Transverse colon (tissue), 4 donors: Measurements from ENCODE around the gene TBCD. TPM values are rescaled to one million over a fixed set of nuclear protein-coding genes. Genes with fewer than 3 reads are reported as not detected.
A peak's percentile ranks its signal among the peaks of the same experiment; 100 is the strongest.

Source experiments
- DNase-seq: peaks from one replicate; pipeline ENCODE4 v3.0.0-alpha.2; 2019
- H3K27ac ChIP-seq, 4 donors: fragments of 200-600 bp; sonication (generic); 2 replicates each; pipeline ENCODE4 v1.5.1; 2016 to 2018; ENCODE audit warnings: inconsistent platforms in 4 of 4
- H3K27me3 ChIP-seq: fragments of 200-600 bp; sonication (generic); 2 replicates; pipeline ENCODE4 v1.5.1; 2017; ENCODE audit warnings: inconsistent platforms
- H3K36me3 ChIP-seq, 4 donors: fragments of 200-600 bp; sonication (generic); 2 replicates each; pipeline ENCODE4 v1.5.1; 2017 to 2019; ENCODE audit warnings: inconsistent platforms in 4 of 4
- H3K4me1 ChIP-seq, 4 donors: fragments of 200-600 bp; sonication (generic); 2 replicates each; pipeline ENCODE4 v1.5.1; 2017 to 2020; ENCODE audit warnings: inconsistent platforms in 4 of 4
- H3K4me3 ChIP-seq, 4 donors: fragments of 200-600 bp; sonication (generic); 1 replicate in 1 of 4; 2 replicates in 3 of 4; pipeline versions ENCODE4 v1.5.1 to v1.6.1; 2017 to 2019; ENCODE audit warnings: inconsistent platforms in 4 of 4
- H3K9me3 ChIP-seq, 2 donors: fragments of 200-600 bp; sonication (generic); 2 replicates each; pipeline ENCODE4 v1.5.1; 2017 to 2019; ENCODE audit warnings: inconsistent platforms in 2 of 2
- EP300 ChIP-seq: sonication (generic); formaldehyde crosslinking; IDR thresholded peaks from one replicate; pipeline ENCODE4 v1.6.1; 2017; ENCODE audit warnings: antibody characterized with exemption, low read depth
- POLR2A ChIP-seq: fragments of 450-650 bp; IDR thresholded peaks from one replicate; pipeline ENCODE4 v1.6.1; 2016; ENCODE audit warnings: antibody characterized with exemption, mild to moderate bottlenecking, moderate library complexity
- POLR2AphosphoS5 ChIP-seq, 3 donors: sonication (generic); formaldehyde crosslinking; IDR thresholded peaks; one replicate each; pipeline ENCODE4 v1.6.1; 2016; ENCODE audit warnings: antibody characterized with exemption in 3 of 3
- WGBS, 2 donors: methylation state at CpG; one replicate each; pipeline ENCODE4 v1.1.5; 2018; ENCODE audit warnings: low coverage in 1 of 2; 5-methylcytosine and 5-hydroxymethylcytosine counted together
- in situ Hi-C, 4 donors: fragments of 200-750 bp; cut with MboI; loops; one replicate each; pipeline versions ENCODE4 v1.15.0 to v1.15.1; 2017; ENCODE audit warnings: low sequenced_read_pairs in 3 of 4, low pct_ligation_motif_present in 1 of 4, low pct_unique_long_range_greater_than_20kb in 1 of 4
- intact Hi-C: fragments of 100-400 bp; cut with DNase I; formaldehyde crosslinking; loops from one replicate; pipeline ENCODE4 v1.15.1; 2023; ENCODE audit warnings: low total_unique reads
- total RNA-seq, 4 donors: library from RNA; depleted of rRNA; stranded (reverse); fragments of >200 nt; gene quantifications; one replicate each; pipeline ENCODE4 v1.1.0, GENCODE V29; 2016
- TF ChIP-seq, protein P1 (sequence below), 5 experiments: fragments of 200-600 bp in 3 of 5; fragments of 450-650 bp in 2 of 5; sonication (generic) in 3 of 5; IDR thresholded peaks; 1 replicate in 2 of 5; 2 replicates in 3 of 5; pipeline ENCODE4 v1.5.1; 2016 to 2017; ENCODE audit warnings: antibody characterized with exemption in 5 of 5, inconsistent platforms in 3 of 5, mild to moderate bottlenecking in 2 of 5, moderate library complexity in 1 of 5

The TBCD gene
- total RNA-seq, result 100 to 1,000 TPM in 1 of 4 donors, 10 to 100 TPM in 3; 38.6 to 104 (median 39.8) TPM

GRCh38 chr17:82751571-82752370 is at the start of gene TBCD:
Gene TBCD, plus strand, starts transcription at chr17:82752065. Its CDS starts 129 bp downstream, at chr17:82752194.
- H3K4me3 ChIP-seq, result peak within 1 kb of the TSS; percentile 75 to 99 (median 86)
- peak; percentile 89 for DNase-seq
- in situ Hi-C loops (loop anchor here in 1 of 4 donors (25.0 kb wide), 1 partner anchor 89 kb away; no protein-coding TSS in a partner anchor), intact Hi-C loops (no loop called here)
- 0% methylated on average over 4 of the region's 114 CpGs; no CpG with 5 or more reads in 1 of the 2 donors for WGBS, 2 donors
- H3K27me3 ChIP-seq, result no peaks in the 10 kb centered on the region
- TF ChIP-seq, protein P1, sequence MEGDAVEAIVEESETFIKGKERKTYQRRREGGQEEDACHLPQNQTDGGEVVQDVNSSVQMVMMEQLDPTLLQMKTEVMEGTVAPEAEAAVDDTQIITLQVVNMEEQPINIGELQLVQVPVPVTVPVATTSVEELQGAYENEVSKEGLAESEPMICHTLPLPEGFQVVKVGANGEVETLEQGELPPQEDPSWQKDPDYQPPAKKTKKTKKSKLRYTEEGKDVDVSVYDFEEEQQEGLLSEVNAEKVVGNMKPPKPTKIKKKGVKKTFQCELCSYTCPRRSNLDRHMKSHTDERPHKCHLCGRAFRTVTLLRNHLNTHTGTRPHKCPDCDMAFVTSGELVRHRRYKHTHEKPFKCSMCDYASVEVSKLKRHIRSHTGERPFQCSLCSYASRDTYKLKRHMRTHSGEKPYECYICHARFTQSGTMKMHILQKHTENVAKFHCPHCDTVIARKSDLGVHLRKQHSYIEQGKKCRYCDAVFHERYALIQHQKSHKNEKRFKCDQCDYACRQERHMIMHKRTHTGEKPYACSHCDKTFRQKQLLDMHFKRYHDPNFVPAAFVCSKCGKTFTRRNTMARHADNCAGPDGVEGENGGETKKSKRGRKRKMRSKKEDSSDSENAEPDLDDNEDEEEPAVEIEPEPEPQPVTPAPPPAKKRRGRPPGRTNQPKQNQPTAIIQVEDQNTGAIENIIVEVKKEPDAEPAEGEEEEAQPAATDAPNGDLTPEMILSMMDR (IDR thresholded peaks at IDR 0.05), result no peak
- TF ChIP-seq EP300 (peak; percentile 39), POLR2A (peak; percentile 27), POLR2AphosphoS5 (IDR thresholded peaks at IDR 0.05) (peak; percentile 70 to 81 (median 78))
- H3K36me3 ChIP-seq, result no peaks in the 10 kb centered on the region
- peaks cover 8 to 23% (median 17%) of the 10 kb centered on the region in 4 donors for H3K4me1 ChIP-seq
- no peaks in the 10 kb centered on the region for H3K9me3 ChIP-seq
- peak within 1 kb of the TSS; percentile 89 to 93 (median 91) for H3K27ac ChIP-seq

- 44% methylated on average over 20 of the region's 20 CpGs; no CpG with 5 or more reads in 1 of the 2 donors for WGBS, 2 donors
- intact Hi-C loops, result no loop called here
- DNase-seq, result peak; percentile 76
- peaks cover 3 to 42% (median 36%) of the 10 kb centered on the region in 4 donors for H3K4me1 ChIP-seq
- peak overlapping the region in 2 of 4 donors; percentile 21 to 22 for H3K4me3 ChIP-seq
- TF ChIP-seq EP300 (no peak), POLR2AphosphoS5 (IDR thresholded peaks at IDR 0.05) (peak in 2 of 3 donors; percentile 25 to 34), POLR2A (peak; percentile 85)
- TF ChIP-seq, protein P1 (IDR thresholded peaks at IDR 0.05), result no peak
- H3K36me3 ChIP-seq, result no peaks in the 10 kb centered on the region
- in situ Hi-C loops, result no loop called here
- no peaks in the 10 kb centered on the region for H3K9me3 ChIP-seq
- no peaks in the 10 kb centered on the region for H3K27me3 ChIP-seq
- peak overlapping the region; percentile 79 to 89 (median 88) for H3K27ac ChIP-seq
These were observed 49.5 kb upstream of the TBCD start for GRCh38 chr17:82702231-82702927.

- in situ Hi-C loops (no loop called here), intact Hi-C loops (no loop called here)
- Histone ChIP-seq H3K4me1 (peaks cover 0 to 44% (median 31%) of the 10 kb centered on the region in 4 donors), H3K9me3 (no peaks in the 10 kb centered on the region), H3K27ac (peak overlapping the region; percentile 79 to 89 (median 88)), H3K36me3 (no peaks in the 10 kb centered on the region), H3K4me3 (peak overlapping the region in 2 of 4 donors; percentile 21 to 22), H3K27me3 (no peaks in the 10 kb centered on the region)
- DNase-seq, result no peak
- no peak for TF ChIP-seq POLR2AphosphoS5 (IDR thresholded peaks at IDR 0.05)
- TF ChIP-seq, protein P1 (IDR thresholded peaks at IDR 0.05), result no peak
- no peak for TF ChIP-seq POLR2A
- no peak for TF ChIP-seq EP300
- 58% methylated on average over 19 of the region's 26 CpGs; no CpG with 5 or more reads in 1 of the 2 donors for WGBS, 2 donors
These were observed 48.7 kb upstream of the TBCD start for GRCh38 chr17:82703036-82703745.
